ENCODE data around the gene KCTD4.

Gene KCTD4

GRCh38 chr13:45167611-45168554 lies 33.0 kb downstream of the KCTD4 start:
- DNase-seq (ENCODE audit: insufficient read length) (no peak), FAIRE-seq (no peak)
- TF ChIP-seq POLR2AphosphoS5 (IDR thresholded peaks at IDR 0.05; ENCODE audit: low read depth, low read length): no peak
- no peak for TF ChIP-seq POLR2A (IDR thresholded peaks at IDR 0.05; ENCODE audit: low read depth, low read length)
- no peak for TF ChIP-seq TAF1 (IDR thresholded peaks at IDR 0.05; ENCODE audit: borderline replicate concordance, low read depth, low read length)

DNA sequence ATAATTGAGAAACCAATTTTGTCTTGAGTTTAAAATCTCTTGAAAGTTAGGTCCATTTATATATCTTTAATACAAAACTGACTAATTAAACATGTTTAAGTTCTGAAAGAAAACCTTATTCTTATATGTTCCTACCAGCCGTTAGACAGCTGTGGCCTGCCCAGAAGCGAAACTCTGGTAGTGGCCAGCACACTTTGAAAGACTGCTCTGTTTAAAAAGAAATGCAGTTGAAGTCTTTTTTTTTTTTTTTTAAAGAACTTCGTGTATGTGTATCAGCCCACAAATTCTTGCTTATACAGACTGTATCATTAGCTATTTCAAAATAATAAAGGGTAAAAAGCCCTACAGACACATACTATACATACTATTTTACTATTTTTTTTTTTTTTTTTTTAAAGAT lies 34.0 kb downstream of the KCTD4 start:
- TF ChIP-seq POLR2A (IDR thresholded peaks at IDR 0.05; ENCODE audit: low read depth, low read length): no peak
- no peak for TF ChIP-seq POLR2AphosphoS5 (IDR thresholded peaks at IDR 0.05; ENCODE audit: low read depth, low read length)
- TF ChIP-seq TAF1 (IDR thresholded peaks at IDR 0.05; ENCODE audit: borderline replicate concordance, low read depth, low read length): no peak
- DNase-seq (ENCODE audit: insufficient read length): no peak
- no peak for FAIRE-seq

GRCh38 chr13:45162821-45163220 lies 38.0 kb downstream of the KCTD4 start:
- TF ChIP-seq TAF1 (IDR thresholded peaks at IDR 0.05; ENCODE audit: borderline replicate concordance, low read depth, low read length) (no peak), POLR2A (IDR thresholded peaks at IDR 0.05; ENCODE audit: low read depth, low read length) (no peak), POLR2AphosphoS5 (IDR thresholded peaks at IDR 0.05; ENCODE audit: low read depth, low read length) (no peak)
- no peak for DNase-seq (ENCODE audit: insufficient read length)
- FAIRE-seq: no peak

DNA sequence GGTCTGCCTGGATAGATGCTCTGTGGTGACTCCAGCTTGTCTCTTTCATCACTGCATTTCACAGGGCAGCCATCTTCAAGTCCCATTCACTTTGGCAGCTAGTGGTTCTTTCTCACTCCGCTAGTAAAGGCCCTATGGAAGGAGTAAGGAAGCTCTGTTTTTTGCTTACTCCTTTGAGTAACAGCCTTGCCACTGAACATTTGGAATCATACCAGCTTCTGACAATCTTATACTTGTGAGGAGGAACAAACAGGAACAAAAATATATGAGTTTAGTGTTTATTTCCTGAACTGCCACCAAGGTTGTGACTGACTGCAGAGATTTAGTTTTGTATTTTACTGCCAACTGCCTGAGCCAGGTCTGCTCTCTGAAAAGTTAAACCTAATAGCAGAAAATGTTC lies 38.7 kb downstream of the KCTD4 start:
- TF ChIP-seq POLR2A (IDR thresholded peaks at IDR 0.05; ENCODE audit: low read depth, low read length): no peak
- no peak for TF ChIP-seq POLR2AphosphoS5 (IDR thresholded peaks at IDR 0.05; ENCODE audit: low read depth, low read length)
- FAIRE-seq: no peak
- DNase-seq (ENCODE audit: insufficient read length): no peak

DNA sequence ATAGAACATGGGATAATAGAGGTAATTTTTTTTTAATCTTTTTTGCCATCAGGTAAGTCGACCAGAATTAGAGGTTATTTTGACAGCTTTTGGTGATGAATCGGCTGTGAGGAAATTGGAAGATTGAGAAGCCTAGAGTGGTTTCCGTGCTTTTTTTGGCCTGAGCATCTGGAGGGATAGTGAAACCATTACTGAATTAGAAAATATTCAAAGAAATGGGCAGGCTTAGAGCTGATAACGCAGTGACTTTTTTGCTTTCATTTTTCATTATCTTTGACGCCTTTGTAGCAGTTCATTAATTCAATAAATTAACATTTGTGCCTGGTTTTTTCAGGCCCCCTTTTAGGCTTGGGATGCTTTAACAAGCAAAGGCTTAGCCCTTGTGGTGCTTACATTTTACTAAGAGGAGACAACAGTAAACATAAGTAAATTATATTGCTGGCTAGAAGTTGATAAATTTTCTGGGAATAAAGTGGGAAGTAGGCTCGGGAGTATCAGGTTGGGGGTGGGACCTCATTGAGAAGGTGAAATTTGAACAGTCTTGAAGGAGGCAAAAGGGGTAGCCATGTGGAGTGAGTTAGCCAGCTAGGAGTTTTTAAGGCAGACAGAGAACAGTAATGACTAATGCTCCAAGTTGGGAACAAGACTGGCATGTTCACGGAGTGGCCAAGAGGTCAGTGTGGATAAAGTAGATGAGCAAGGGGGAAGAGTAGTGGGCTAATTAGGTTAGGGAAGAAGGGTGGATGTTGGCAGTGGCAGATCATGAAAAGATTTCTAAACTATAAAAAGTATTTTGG lies 44.1 kb downstream of the KCTD4 start:
- FAIRE-seq (no peak), DNase-seq (ENCODE audit: insufficient read length) (no peak)
- TF ChIP-seq TAF1 (IDR thresholded peaks at IDR 0.05; ENCODE audit: borderline replicate concordance, low read depth, low read length) (no peak), POLR2A (IDR thresholded peaks at IDR 0.05; ENCODE audit: low read depth, low read length) (no peak), POLR2AphosphoS5 (IDR thresholded peaks at IDR 0.05; ENCODE audit: low read depth, low read length) (no peak)

- TF ChIP-seq TAF1 (IDR thresholded peaks at IDR 0.05; ENCODE audit: borderline replicate concordance, low read depth, low read length): no peak
- no peak for TF ChIP-seq POLR2AphosphoS5 (IDR thresholded peaks at IDR 0.05; ENCODE audit: low read depth, low read length)
- TF ChIP-seq POLR2A (IDR thresholded peaks at IDR 0.05; ENCODE audit: low read depth, low read length): no peak
- no peak for FAIRE-seq
- DNase-seq (ENCODE audit: insufficient read length): no peak
Measured at GRCh38 chr13:45149964-45150363, 50.9 kb downstream of the KCTD4 start.

- no peak for TF ChIP-seq POLR2A (IDR thresholded peaks at IDR 0.05; ENCODE audit: low read depth, low read length)
- no peak for TF ChIP-seq TAF1 (IDR thresholded peaks at IDR 0.05; ENCODE audit: borderline replicate concordance, low read depth, low read length)
- DNase-seq (ENCODE audit: insufficient read length) (no peak), FAIRE-seq (no peak)
Measured at GRCh38 chr13:45143346-45143751, 57.5 kb downstream of the KCTD4 start.
